Measurements from ENCODE around the gene ZFPM1. TPM values are rescaled to one million over a fixed set of nuclear protein-coding genes. Genes with fewer than 3 reads are reported as not detected.
A peak's percentile ranks its signal among the peaks of the same experiment; 100 is the strongest.

The ZFPM1 gene
- total and polyA plus RNA-seq, 10 donors, result 2.3 to 25.3 (median 8.9) TPM

DNA sequence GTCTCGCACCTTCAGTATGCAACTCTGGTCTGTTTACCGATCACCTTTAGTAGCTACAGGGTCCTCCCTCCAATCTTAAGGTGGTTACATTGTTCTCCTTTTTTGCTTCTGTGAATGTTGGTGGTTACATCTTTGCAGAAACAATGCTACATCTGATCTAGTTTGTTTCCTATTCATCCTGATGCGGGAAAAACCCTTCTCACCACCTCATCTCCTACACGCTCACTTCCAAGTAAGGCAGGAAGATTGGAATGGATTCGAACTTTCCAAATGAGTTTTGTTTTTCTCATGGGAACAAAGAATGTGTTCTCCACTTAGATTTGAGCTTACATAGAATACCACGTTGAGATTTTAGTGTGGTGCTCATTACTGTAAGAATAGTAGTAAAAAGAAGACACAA is 131.6 kb downstream of the ZFPM1 start:
- no peak for DNase-seq
- WGBS, 5 donors, result 81 to 90% (median 84%) methylated on average over 6 of the region's 6 CpGs
- no peak for TF ChIP-seq POLR2A (IDR thresholded peaks at IDR 0.05)
- TF ChIP-seq, protein P1, sequence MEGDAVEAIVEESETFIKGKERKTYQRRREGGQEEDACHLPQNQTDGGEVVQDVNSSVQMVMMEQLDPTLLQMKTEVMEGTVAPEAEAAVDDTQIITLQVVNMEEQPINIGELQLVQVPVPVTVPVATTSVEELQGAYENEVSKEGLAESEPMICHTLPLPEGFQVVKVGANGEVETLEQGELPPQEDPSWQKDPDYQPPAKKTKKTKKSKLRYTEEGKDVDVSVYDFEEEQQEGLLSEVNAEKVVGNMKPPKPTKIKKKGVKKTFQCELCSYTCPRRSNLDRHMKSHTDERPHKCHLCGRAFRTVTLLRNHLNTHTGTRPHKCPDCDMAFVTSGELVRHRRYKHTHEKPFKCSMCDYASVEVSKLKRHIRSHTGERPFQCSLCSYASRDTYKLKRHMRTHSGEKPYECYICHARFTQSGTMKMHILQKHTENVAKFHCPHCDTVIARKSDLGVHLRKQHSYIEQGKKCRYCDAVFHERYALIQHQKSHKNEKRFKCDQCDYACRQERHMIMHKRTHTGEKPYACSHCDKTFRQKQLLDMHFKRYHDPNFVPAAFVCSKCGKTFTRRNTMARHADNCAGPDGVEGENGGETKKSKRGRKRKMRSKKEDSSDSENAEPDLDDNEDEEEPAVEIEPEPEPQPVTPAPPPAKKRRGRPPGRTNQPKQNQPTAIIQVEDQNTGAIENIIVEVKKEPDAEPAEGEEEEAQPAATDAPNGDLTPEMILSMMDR (IDR thresholded peaks at IDR 0.05 in 8 of 11, conservative IDR thresholded peaks at IDR 0.05 in 3 of 11), result no peak
- intact Hi-C loops (cut with DNase I; ENCODE audit: low total_unique reads), result no loop called here
- Histone ChIP-seq H3K36me3 (peaks cover 0 to 97% (median 68%) of the 10 kb centered on the region in 6 donors), H3K27ac (no peak overlapping the region), H3K9me3 (no peaks in the 10 kb centered on the region), H3K27me3 (replicated peaks in 1 of 7) (no peaks in the 10 kb centered on the region), H3K4me3 (no peak overlapping the region), H3K4me1 (peaks cover 0 to 54% (median 4%) of the 10 kb centered on the region in 6 donors)

DNA sequence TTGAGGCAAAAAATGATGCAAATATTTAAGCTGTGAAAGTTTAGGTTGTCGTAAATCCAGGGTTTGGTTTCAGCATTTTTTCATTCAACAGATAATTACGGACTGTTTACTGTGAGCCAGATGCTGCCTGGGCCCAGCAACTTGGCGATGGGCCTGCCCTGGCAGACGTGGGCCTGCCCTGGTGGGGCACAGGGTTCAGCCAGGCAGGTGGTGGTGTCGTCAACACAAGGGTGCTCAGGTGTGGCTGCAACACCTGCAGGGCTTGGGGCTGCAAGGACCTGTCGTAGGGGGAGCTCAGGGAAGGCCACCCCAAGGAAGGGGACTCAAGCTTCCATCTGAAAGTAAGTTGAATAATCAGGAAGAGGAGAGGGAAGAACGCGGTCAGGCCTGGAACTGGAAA is 132.2 kb downstream of the ZFPM1 start:
- H3K36me3 ChIP-seq, result peaks cover 0 to 97% (median 70%) of the 10 kb centered on the region in 6 donors
- no peak overlapping the region for H3K27ac ChIP-seq
- intact Hi-C loops (cut with DNase I; ENCODE audit: low total_unique reads), result no loop called here
- no peak for DNase-seq
- H3K9me3 ChIP-seq, result no peaks in the 10 kb centered on the region
- TF ChIP-seq POLR2A (IDR thresholded peaks at IDR 0.05) (no peak), POLR2AphosphoS5 (IDR thresholded peaks at IDR 0.05) (peak in 1 of 3 donors; percentile 4)
- TF ChIP-seq, protein P1 (IDR thresholded peaks at IDR 0.05 in 8 of 11, conservative IDR thresholded peaks at IDR 0.05 in 3 of 11), result no peak
- peaks cover 0 to 49% (median 2%) of the 10 kb centered on the region in 6 donors for H3K4me1 ChIP-seq
- no peaks in the 10 kb centered on the region for H3K27me3 ChIP-seq (replicated peaks in 1 of 7)
- WGBS, 5 donors, result 88 to 94% (median 91%) methylated on average over 8 of the region's 8 CpGs
- H3K4me3 ChIP-seq, result no peak overlapping the region

DNA sequence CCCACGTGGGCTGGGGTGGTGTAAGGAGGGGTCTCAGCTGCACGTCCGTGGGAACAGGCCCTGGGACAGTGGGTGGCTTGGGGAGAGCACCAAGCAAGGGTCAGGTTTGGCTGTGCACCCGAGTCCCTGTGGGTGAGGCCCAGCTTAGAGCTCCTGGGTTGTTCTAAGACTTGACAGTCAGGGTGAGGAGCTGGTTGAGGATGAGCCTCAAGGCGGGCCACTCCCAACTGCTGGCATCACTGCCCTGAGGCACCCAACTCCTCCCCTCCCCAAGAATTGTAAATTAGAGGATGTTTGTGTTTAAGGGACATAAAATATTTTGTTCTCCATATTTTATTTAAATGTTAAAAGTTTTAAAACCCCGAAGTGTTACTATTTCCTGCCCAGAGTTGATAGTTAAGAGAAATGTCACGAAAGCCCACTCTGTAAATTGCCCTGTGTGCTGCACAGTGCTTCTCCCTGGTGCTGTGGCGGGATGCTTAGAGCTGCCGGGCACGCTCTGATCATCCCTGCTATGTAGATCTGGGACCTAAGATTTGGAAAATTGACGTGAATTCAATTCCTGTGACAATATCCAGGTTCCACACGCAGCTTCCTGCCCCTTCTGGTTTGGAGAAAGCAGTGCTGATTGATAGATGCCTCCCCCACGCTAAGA is 133.0 kb downstream of the ZFPM1 start:
- DNase-seq, result no peak
- intact Hi-C loops (cut with DNase I; ENCODE audit: low total_unique reads), result no loop called here

More for the DNA sequence above, 133.0 kb downstream of the ZFPM1 start:
- Histone ChIP-seq H3K9me3 (no peaks in the 10 kb centered on the region), H3K36me3 (peaks cover 0 to 97% (median 67%) of the 10 kb centered on the region in 6 donors), H3K27ac (no peak overlapping the region), H3K4me3 (no peak overlapping the region), H3K4me1 (peaks cover 0 to 42% (median 3%) of the 10 kb centered on the region in 6 donors), H3K27me3 (replicated peaks in 1 of 7) (no peaks in the 10 kb centered on the region)
- no peak for TF ChIP-seq POLR2AphosphoS5 (IDR thresholded peaks at IDR 0.05)
- TF ChIP-seq POLR2A (IDR thresholded peaks at IDR 0.05), result no peak
- TF ChIP-seq, protein P1 (IDR thresholded peaks at IDR 0.05 in 8 of 11, conservative IDR thresholded peaks at IDR 0.05 in 3 of 11), result no peak
- WGBS, 5 donors, result 91 to 97% (median 93%) methylated on average over 12 to 13 of the region's 13 CpGs

Small RNA genes lying within 50 kb of the gene (microRNA-seq; reads per million reads assigned to microRNA genes)
- 0 to 0.35 (median 0) reads per million in 3 donors for gene MIR5189

Small RNA genes lying within 50 kb of the gene (small RNA-seq; reads per million reads assigned to genes)
- 0 to 0.23 (median 0) reads per million in 4 donors for gene MIR5189

Other genes with a start within 250 kb of the ZFPM1 start
- 1 to 10 TPM; 2.4 to 8.0 (median 4.0) TPM for gene ZNF469, start 70.3 kb upstream of the ZFPM1 start, total RNA-seq
- gene ZNF469, start 70.3 kb upstream of the ZFPM1 start, polyA plus RNA-seq, result under 1 TPM; 0.27 to 0.96 (median 0.35) TPM
- gene ZC3H18, start 117.1 kb downstream of the ZFPM1 start, total RNA-seq, result 10 to 100 TPM; 24.1 to 65.2 (median 53.6) TPM
- 10 to 100 TPM; 18.0 to 29.3 (median 18.3) TPM for gene ZC3H18, start 117.1 kb downstream of the ZFPM1 start, polyA plus RNA-seq
- 1 to 10 TPM in 1 of 7 donors, under 1 TPM in 1, not detected in 5; 0.82 to 1.2 TPM for gene IL17C, start 185.3 kb downstream of the ZFPM1 start, total RNA-seq
- under 1 TPM; 0.39 to 0.64 (median 0.47) TPM for gene IL17C, start 185.3 kb downstream of the ZFPM1 start, polyA plus RNA-seq
- gene CYBA, start 197.8 kb downstream of the ZFPM1 start, total RNA-seq, result 100 to 1,000 TPM; 557 to 820 (median 628) TPM
- gene CYBA, start 197.8 kb downstream of the ZFPM1 start, polyA plus RNA-seq, result 100 to 1,000 TPM; 649 to 925 (median 917) TPM
- gene MVD, start 209.8 kb downstream of the ZFPM1 start, total RNA-seq, result 10 to 100 TPM; 24.1 to 49.3 (median 35.1) TPM
- 10 to 100 TPM; 35.1 to 74.9 (median 57.3) TPM for gene MVD, start 209.8 kb downstream of the ZFPM1 start, polyA plus RNA-seq
- gene SNAI3, start 233.2 kb downstream of the ZFPM1 start, total RNA-seq, result 1 to 10 TPM; 4.8 to 7.6 (median 6.0) TPM
- gene SNAI3, start 233.2 kb downstream of the ZFPM1 start, polyA plus RNA-seq, result 1 to 10 TPM; 5.6 to 7.8 (median 7.1) TPM